ENCODE results near the gene PAPPA.

DNA sequence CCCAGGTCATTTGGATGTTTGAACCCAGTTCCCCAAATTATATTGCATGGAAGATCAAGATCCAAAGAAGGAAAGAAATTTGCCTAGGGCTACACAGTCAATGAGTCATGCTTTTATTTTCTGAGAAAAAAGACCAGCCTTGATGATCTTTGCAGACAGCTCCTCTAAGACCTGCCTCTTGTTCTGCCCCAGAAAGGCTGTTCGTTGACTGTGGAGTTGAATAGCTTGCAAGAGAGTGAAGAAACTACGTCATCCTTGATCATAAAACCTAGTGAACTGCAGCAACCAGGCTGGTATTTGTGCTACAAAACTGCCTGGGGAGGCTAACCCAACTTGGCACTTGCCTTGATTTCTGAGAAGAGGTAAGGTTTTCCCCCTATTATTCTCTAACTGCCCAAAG lies 263.9 kb downstream of the PAPPA start:
- TF ChIP-seq, protein P1, sequence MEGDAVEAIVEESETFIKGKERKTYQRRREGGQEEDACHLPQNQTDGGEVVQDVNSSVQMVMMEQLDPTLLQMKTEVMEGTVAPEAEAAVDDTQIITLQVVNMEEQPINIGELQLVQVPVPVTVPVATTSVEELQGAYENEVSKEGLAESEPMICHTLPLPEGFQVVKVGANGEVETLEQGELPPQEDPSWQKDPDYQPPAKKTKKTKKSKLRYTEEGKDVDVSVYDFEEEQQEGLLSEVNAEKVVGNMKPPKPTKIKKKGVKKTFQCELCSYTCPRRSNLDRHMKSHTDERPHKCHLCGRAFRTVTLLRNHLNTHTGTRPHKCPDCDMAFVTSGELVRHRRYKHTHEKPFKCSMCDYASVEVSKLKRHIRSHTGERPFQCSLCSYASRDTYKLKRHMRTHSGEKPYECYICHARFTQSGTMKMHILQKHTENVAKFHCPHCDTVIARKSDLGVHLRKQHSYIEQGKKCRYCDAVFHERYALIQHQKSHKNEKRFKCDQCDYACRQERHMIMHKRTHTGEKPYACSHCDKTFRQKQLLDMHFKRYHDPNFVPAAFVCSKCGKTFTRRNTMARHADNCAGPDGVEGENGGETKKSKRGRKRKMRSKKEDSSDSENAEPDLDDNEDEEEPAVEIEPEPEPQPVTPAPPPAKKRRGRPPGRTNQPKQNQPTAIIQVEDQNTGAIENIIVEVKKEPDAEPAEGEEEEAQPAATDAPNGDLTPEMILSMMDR (IDR thresholded peaks at IDR 0.05) = no peak
- TF ChIP-seq POLR2A (IDR thresholded peaks at IDR 0.05) = no peak

All from Peyer's patch (tissue), 4 donors.